ENCODE measurements around the gene STRAP. TPM values are rescaled to one million over a fixed set of nuclear protein-coding genes. Genes with fewer than 3 reads are reported as not detected.
"Not testable (repeated sequence)": the region's sequence is repeated elsewhere in the genome, so short reads cannot be mapped to it uniquely, and the experiment has no call there.

STRAP gene
- total and polyA plus RNA-seq, 5 donors = 102 to 127 (median 109) TPM

- whole genome bisulfite sequencing = 78% methylated on average over 3 of the region's 3 CpGs
- no peak overlapping the region for H3K4me3 ChIP-seq (ENCODE audit: low read length)
- H3K27ac ChIP-seq (ENCODE audit: low read length) = no peak overlapping the region
- H3K9me3 ChIP-seq (ENCODE audit: control insufficient read depth, low read length) = no peaks in the 10 kb centered on the region
- intact Hi-C loops (cut with DNase I) = no loop called here
- ATAC-seq (no peak), DNase-seq (no peak)
- no peaks in the 10 kb centered on the region for H3K4me1 ChIP-seq (ENCODE audit: control insufficient read depth, insufficient read depth, low read length)
- no peaks in the 10 kb centered on the region for H3K27me3 ChIP-seq (ENCODE audit: control insufficient read depth, insufficient read depth)
These were observed 11.1 kb downstream of the STRAP start for GRCh38 chr12:15893260-15893659.

DNA sequence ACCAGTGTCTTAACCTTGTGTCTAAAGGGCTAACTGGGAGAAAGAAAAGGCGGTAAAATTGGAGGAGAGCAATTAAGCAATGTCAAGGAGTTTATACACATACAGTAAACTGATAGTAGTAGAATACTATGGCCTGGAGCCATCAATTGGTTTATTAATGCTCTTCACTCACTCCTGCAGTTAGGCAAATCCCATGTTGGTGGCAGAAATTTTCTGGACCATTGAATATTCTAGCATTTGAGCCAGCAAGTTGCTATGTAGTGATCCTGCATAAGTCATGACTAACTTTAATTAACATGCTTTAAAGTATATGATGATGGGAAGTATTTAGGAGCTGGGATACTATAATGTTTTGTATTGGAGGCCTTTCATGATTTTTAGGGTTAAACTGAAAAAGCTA is 14.7 kb downstream of the STRAP start:
- 96% methylated on average over 1 of the region's 1 CpG for WGBS
- no peak for ATAC-seq
- H3K9me3 ChIP-seq (ENCODE audit: control insufficient read depth, low read length) = no peaks in the 10 kb centered on the region
- H3K4me3 ChIP-seq (ENCODE audit: low read length) = no peak overlapping the region
- no peak overlapping the region for H3K27ac ChIP-seq (ENCODE audit: low read length)
- intact Hi-C loops (cut with DNase I) = no loop called here
- DNase-seq = no peak
- no peaks in the 10 kb centered on the region for H3K27me3 ChIP-seq (ENCODE audit: control insufficient read depth, insufficient read depth)
- H3K4me1 ChIP-seq (ENCODE audit: control insufficient read depth, insufficient read depth, low read length) = no peaks in the 10 kb centered on the region

DNA sequence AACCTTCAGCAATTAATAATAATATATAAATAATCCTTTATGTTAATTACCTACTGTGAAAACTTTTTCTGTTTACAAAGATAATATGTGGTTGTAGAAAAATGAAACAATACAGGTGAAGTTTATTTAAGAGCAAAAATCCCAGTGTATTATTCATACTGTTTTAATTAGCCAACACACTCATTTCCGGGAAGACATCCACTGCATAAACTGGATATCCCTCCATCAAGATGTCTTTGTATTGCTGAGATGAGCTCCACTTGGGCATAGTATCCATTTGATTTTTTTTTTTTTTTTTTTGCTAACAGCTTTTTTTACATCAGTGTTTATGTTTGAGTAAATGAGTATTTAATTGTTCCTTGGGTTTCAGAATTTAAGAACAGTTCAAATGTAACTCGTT is 15.2 kb downstream of the STRAP start:
- ATAC-seq (no peak), DNase-seq (no peak)
- intact Hi-C loops (cut with DNase I) = no loop called here
- Histone ChIP-seq H3K27ac (ENCODE audit: low read length) (no peak overlapping the region), H3K27me3 (ENCODE audit: control insufficient read depth, insufficient read depth) (no peaks in the 10 kb centered on the region), H3K4me1 (ENCODE audit: control insufficient read depth, insufficient read depth, low read length) (no peaks in the 10 kb centered on the region), H3K4me3 (ENCODE audit: low read length) (no peak overlapping the region), H3K9me3 (ENCODE audit: control insufficient read depth, low read length) (no peaks in the 10 kb centered on the region)
- 80% methylated on average over 2 of the region's 2 CpGs for WGBS

DNA sequence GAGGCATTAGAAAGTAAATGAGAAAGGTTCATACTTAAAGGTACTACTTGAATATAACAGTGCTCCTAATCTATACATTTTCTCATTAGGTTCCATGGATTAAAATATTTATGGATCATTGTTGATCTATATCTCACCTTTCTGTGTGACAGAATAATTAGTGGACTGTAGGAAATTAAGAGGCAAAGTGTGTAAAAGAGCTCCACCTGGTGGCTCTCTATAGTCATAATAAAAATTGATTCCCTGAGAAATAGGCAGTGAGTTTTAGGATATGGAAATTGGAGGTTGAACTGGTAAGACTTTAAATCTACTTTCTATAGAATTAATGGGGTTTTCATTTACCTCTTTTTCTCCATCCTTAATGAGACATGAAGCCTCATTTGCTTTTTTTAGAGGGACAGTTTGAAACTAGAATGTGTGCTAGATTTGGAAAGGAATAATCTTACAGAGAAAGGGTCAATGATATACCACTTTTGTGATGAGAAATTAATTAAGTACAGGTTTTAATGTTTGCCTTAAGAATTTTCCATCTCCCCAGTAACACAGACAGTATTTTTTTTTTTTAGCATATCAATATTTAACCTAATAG is 17.2 kb downstream of the STRAP start:
- peak in 1 of 2 donors; percentile 46 for ATAC-seq
- DNase-seq = no peak
- no peaks in the 10 kb centered on the region for H3K9me3 ChIP-seq (ENCODE audit: control insufficient read depth, low read length)
- no peaks in the 10 kb centered on the region for H3K4me1 ChIP-seq (ENCODE audit: control insufficient read depth, insufficient read depth, low read length)
- no peak overlapping the region for H3K27ac ChIP-seq (ENCODE audit: low read length)
- intact Hi-C loops (cut with DNase I) = no loop called here
- H3K27me3 ChIP-seq (ENCODE audit: control insufficient read depth, insufficient read depth) = no peaks in the 10 kb centered on the region
- no peak overlapping the region for H3K4me3 ChIP-seq (ENCODE audit: low read length)

GRCh38 chr12:15904378-15904920 is 22.3 kb downstream of the STRAP start:
- Histone ChIP-seq H3K27ac (ENCODE audit: low read length) (peak overlapping the region; percentile 27), H3K9me3 (ENCODE audit: control insufficient read depth, low read length) (no peaks in the 10 kb centered on the region), H3K27me3 (ENCODE audit: control insufficient read depth, insufficient read depth) (no peaks in the 10 kb centered on the region), H3K4me3 (ENCODE audit: low read length) (no peak overlapping the region), H3K4me1 (ENCODE audit: control insufficient read depth, insufficient read depth, low read length) (no peaks in the 10 kb centered on the region)
- DNase-seq (no peak), ATAC-seq (peak in 1 of 2 donors; percentile 45)
- intact Hi-C loops (cut with DNase I) = no loop called here
- WGBS = 85% methylated on average over 5 of the region's 5 CpGs

- H3K27ac ChIP-seq (ENCODE audit: low read length) = no peak overlapping the region
- 71% methylated on average over 5 of the region's 5 CpGs for WGBS
- intact Hi-C loops (cut with DNase I) = no loop called here
These were observed 28.3 kb downstream of the STRAP start for GRCh38 chr12:15910468-15910863.

DNA sequence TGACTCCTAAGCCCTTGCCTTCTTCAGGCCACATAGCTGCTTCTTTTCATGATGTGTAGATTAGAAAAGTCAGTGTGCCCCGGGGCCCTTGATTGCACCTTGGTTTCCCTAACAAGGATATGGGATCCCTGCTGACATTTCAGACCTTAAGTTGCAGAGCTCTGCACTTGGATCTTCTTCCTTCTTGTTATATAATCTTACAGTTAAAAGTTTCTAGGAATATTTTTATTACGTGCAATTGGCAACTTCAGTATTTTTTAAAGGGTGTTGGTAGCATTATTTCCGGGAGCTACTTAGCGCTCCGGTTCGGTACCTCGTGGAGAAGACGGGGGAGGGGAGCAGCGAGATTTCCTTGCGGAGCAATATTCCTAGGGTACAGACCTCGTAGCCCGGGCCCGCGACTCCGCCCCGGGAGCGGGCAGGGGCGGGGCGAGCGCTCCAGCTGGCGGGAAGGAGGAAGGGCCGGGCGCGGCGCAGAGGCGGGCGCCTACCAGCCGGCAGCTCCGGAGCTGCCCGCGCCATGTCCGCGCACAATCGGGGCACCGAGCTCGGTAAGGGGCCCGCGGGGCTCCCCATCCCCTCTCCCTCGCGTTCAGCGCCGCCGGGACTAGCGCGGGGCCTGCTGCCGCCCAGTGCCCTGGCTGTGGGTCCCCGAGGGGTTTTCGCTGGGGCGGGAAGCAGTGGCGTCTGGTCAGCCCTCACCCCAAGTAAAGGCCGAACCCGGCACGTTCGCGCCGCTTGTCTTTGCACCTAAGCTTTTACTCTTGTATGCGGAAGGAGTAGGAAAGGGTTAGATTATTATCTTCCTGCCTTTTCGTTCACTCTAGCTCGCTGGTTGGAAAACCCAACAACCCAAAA is 28.9 kb downstream of the STRAP start, which contains the start of gene DERA:
TSS of gene DERA (plus strand) at position 469 of the 858 bp plus-strand sequence. CDS start at position 521, 52 bp downstream.
- under 1% methylated on average over 59 of the region's 59 CpGs for WGBS
- H3K4me3 ChIP-seq (ENCODE audit: low read length) = peak within 1 kb of the TSS; percentile 71
- intact Hi-C loops (cut with DNase I) = no loop called here
- no peaks in the 10 kb centered on the region for H3K9me3 ChIP-seq (ENCODE audit: control insufficient read depth, low read length)
- peak within 1 kb of the TSS; percentile 50 for H3K27ac ChIP-seq (ENCODE audit: low read length)
- ATAC-seq (peak; percentile 99 to 100), DNase-seq (peak; percentile 85 to 95 (median 94))
- no peaks in the 10 kb centered on the region for H3K27me3 ChIP-seq (ENCODE audit: control insufficient read depth, insufficient read depth)
- H3K4me1 ChIP-seq (ENCODE audit: control insufficient read depth, insufficient read depth, low read length) = peaks cover 2% of the 10 kb centered on the region

More at GRCh38 chr12:15910468-15910863, 28.3 kb downstream of the STRAP start:
- Histone ChIP-seq H3K9me3 (ENCODE audit: control insufficient read depth, low read length) (no peaks in the 10 kb centered on the region), H3K4me1 (ENCODE audit: control insufficient read depth, insufficient read depth, low read length) (peaks cover 2% of the 10 kb centered on the region), H3K4me3 (ENCODE audit: low read length) (peak overlapping the region; percentile 71), H3K27me3 (ENCODE audit: control insufficient read depth, insufficient read depth) (no peaks in the 10 kb centered on the region)
- no peak for ATAC-seq
- no peak for DNase-seq

DNA sequence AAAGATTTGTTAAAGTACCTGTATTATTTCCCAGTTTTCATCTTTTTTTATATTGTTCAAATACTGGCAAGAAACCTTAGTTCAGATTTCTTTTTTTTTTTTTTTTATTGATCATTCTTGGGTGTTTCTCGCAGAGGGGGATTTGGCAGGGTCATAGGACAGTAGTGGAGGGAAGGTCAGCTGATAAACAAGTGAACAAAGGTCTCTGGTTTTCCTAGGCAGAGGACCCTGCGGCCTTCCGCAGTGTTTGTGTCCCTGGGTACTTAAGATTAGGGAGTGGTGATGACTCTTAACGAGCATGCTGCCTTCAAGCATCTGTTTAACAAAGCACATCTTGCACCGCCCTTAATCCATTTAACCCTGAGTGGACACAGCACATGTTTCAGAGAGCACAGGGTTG is 29.7 kb downstream of the STRAP start:
- WGBS = 20% methylated on average over 3 of the region's 5 CpGs
- DNase-seq; intact Hi-C loops (cut with DNase I); H3K9me3 ChIP-seq (ENCODE audit: control insufficient read depth, low read length); H3K4me1 ChIP-seq (ENCODE audit: control insufficient read depth, insufficient read depth, low read length); H3K27ac ChIP-seq (ENCODE audit: low read length); H3K27me3 ChIP-seq (ENCODE audit: control insufficient read depth, insufficient read depth): not testable (repeated sequence)
- peak overlapping the region; percentile 71 for H3K4me3 ChIP-seq (ENCODE audit: low read length)
- ATAC-seq = peak in 1 of 2 donors; percentile 39

- H3K9me3 ChIP-seq (ENCODE audit: control insufficient read depth, low read length); H3K4me1 ChIP-seq (ENCODE audit: control insufficient read depth, insufficient read depth, low read length); H3K4me3 ChIP-seq (ENCODE audit: low read length); ATAC-seq; intact Hi-C loops (cut with DNase I); H3K27me3 ChIP-seq (ENCODE audit: control insufficient read depth, insufficient read depth); H3K27ac ChIP-seq (ENCODE audit: low read length): not testable (repeated sequence)
- WGBS = 79% methylated on average over 5 of the region's 5 CpGs
- DNase-seq = peak in 2 of 3 donors; percentile 29 to 64
These were observed 31.9 kb downstream of the STRAP start for GRCh38 chr12:15914131-15914530.

DNA sequence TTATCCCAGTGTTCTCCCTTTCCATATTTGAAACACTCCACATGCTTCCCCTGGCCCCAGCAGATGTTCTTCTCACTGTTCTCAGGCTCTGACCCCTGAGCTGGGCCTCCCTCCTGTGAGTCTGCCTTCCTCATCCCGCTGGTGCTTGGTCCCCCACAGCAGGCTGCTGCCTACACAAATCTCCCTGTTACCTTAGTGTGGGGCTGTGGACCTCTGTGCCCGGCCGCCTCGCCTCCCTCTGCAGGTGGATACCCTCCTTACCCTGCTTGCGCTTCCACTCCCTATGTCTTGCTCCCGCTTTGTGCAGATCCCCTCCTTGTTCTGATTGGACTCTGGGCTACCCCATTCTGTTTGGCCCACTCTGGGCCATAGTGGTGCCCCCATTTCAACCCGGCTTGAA is 35.9 kb downstream of the STRAP start:
- no peak for DNase-seq
- Histone ChIP-seq H3K4me1 (ENCODE audit: control insufficient read depth, insufficient read depth, low read length) (peaks cover 2% of the 10 kb centered on the region), H3K27ac (ENCODE audit: low read length) (no peak overlapping the region), H3K9me3 (ENCODE audit: control insufficient read depth, low read length) (no peaks in the 10 kb centered on the region), H3K27me3 (ENCODE audit: control insufficient read depth, insufficient read depth) (no peaks in the 10 kb centered on the region), H3K4me3 (ENCODE audit: low read length) (no peak overlapping the region)
- ATAC-seq = peak in 1 of 2 donors; percentile 40
- 94% methylated on average over 7 of the region's 7 CpGs for WGBS
- intact Hi-C loops (cut with DNase I) = no loop called here

- Histone ChIP-seq H3K4me1 (ENCODE audit: control insufficient read depth, insufficient read depth, low read length) (no peaks in the 10 kb centered on the region), H3K27me3 (ENCODE audit: control insufficient read depth, insufficient read depth) (no peaks in the 10 kb centered on the region), H3K27ac (ENCODE audit: low read length) (no peak overlapping the region), H3K4me3 (ENCODE audit: low read length) (no peak overlapping the region), H3K9me3 (ENCODE audit: control insufficient read depth, low read length) (no peaks in the 10 kb centered on the region)
- WGBS = 75% methylated on average over 2 of the region's 2 CpGs
- ATAC-seq (peak in 1 of 2 donors; percentile 24), DNase-seq (no peak)
- intact Hi-C loops (cut with DNase I) = no loop called here
These were observed 37.2 kb downstream of the STRAP start for GRCh38 chr12:15919418-15919817.

Measured in right cardiac atrium (tissue), 5 donors.